Duodenal mucosa (tissue), 2 donors: Measurements from ENCODE around the gene CTTNBP2NL.
A peak's percentile ranks its signal among the peaks of the same experiment; 100 is the strongest.

Experiments
- H3K27ac ChIP-seq: one replicate; pipeline ENCODE4 v1.7.0; 2013; ENCODE audit warnings: low read depth, low read length
- H3K27me3 ChIP-seq, 2 donors: one replicate each; pipeline ENCODE4 v1.7.0; 2013; ENCODE audit warnings: low read length in 2 of 2, control low read depth in 1 of 2; ENCODE audit not compliant: insufficient read depth in 2 of 2, control insufficient read depth in 1 of 2
- H3K36me3 ChIP-seq, 2 donors: one replicate each; pipeline ENCODE4 v1.7.0; 2013; ENCODE audit warnings: low read length in 2 of 2, control low read depth in 1 of 2; ENCODE audit not compliant: insufficient read depth in 2 of 2, control insufficient read depth in 1 of 2
- H3K4me1 ChIP-seq, 2 donors: one replicate each; pipeline ENCODE4 v1.7.0; 2013; ENCODE audit warnings: low read length in 2 of 2, control low read depth in 1 of 2; ENCODE audit not compliant: insufficient read depth in 2 of 2, control insufficient read depth in 1 of 2
- H3K4me3 ChIP-seq, 2 donors: one replicate each; pipeline ENCODE4 v1.7.0; 2013; ENCODE audit warnings: low read length in 2 of 2, low read depth in 1 of 2
- H3K9ac ChIP-seq, 2 donors: one replicate each; pipeline ENCODE4 v1.7.0; 2013; ENCODE audit warnings: low read length in 2 of 2, low read depth in 1 of 2
- H3K9me3 ChIP-seq, 2 donors: one replicate each; pipeline ENCODE4 v1.7.0; 2013; ENCODE audit warnings: low read length in 2 of 2, control low read depth in 1 of 2; ENCODE audit not compliant: control insufficient read depth in 1 of 2

The CTTNBP2NL gene

GRCh38 chr1:112502826-112503225, 106.8 kb downstream of the CTTNBP2NL start:
- peak overlapping the region in 1 of 2 donors; percentile 69 for H3K4me3 ChIP-seq
- H3K27me3 ChIP-seq, result peaks cover 17 to 52% of the 10 kb centered on the region in 2 donors
- peaks cover 2 to 12% of the 10 kb centered on the region in 2 donors for H3K4me1 ChIP-seq
- H3K36me3 ChIP-seq, result no peaks in the 10 kb centered on the region
- H3K27ac ChIP-seq, result no peak overlapping the region
- H3K9ac ChIP-seq, result no peak overlapping the region
- no peaks in the 10 kb centered on the region for H3K9me3 ChIP-seq

GRCh38 chr1:112504001-112504660, 108.1 kb downstream of the CTTNBP2NL start:
- Histone ChIP-seq H3K36me3 (no peaks in the 10 kb centered on the region), H3K9me3 (no peaks in the 10 kb centered on the region), H3K9ac (no peak overlapping the region), H3K4me3 (no peak overlapping the region), H3K4me1 (peaks cover 9 to 19% of the 10 kb centered on the region in 2 donors), H3K27ac (no peak overlapping the region), H3K27me3 (peaks cover 29 to 62% of the 10 kb centered on the region in 2 donors)

- no peak overlapping the region for H3K9ac ChIP-seq
- H3K9me3 ChIP-seq, result no peaks in the 10 kb centered on the region
- H3K36me3 ChIP-seq, result no peaks in the 10 kb centered on the region
- peaks cover 33 to 68% of the 10 kb centered on the region in 2 donors for H3K27me3 ChIP-seq
- peaks cover 9 to 19% of the 10 kb centered on the region in 2 donors for H3K4me1 ChIP-seq
- no peak overlapping the region for H3K4me3 ChIP-seq
- H3K27ac ChIP-seq, result no peak overlapping the region
Observed at GRCh38 chr1:112504661-112505399, 108.8 kb downstream of the CTTNBP2NL start.

GRCh38 chr1:112505400-112505785, 109.4 kb downstream of the CTTNBP2NL start:
- H3K9ac ChIP-seq, result no peak overlapping the region
- H3K4me1 ChIP-seq, result peaks cover 9 to 19% of the 10 kb centered on the region in 2 donors
- H3K36me3 ChIP-seq, result no peaks in the 10 kb centered on the region
- no peak overlapping the region for H3K27ac ChIP-seq
- H3K9me3 ChIP-seq, result no peaks in the 10 kb centered on the region
- H3K4me3 ChIP-seq, result no peak overlapping the region
- H3K27me3 ChIP-seq, result peaks cover 36 to 71% of the 10 kb centered on the region in 2 donors

GRCh38 chr1:112505878-112506277, 109.9 kb downstream of the CTTNBP2NL start:
- no peak overlapping the region for H3K9ac ChIP-seq
- H3K4me1 ChIP-seq, result peaks cover 9 to 19% of the 10 kb centered on the region in 2 donors
- no peak overlapping the region for H3K27ac ChIP-seq
- H3K36me3 ChIP-seq, result no peaks in the 10 kb centered on the region
- H3K27me3 ChIP-seq, result peaks cover 36 to 69% of the 10 kb centered on the region in 2 donors
- H3K9me3 ChIP-seq, result no peaks in the 10 kb centered on the region
- no peak overlapping the region for H3K4me3 ChIP-seq

GRCh38 chr1:112506306-112506705, 110.3 kb downstream of the CTTNBP2NL start:
- no peak overlapping the region for H3K9ac ChIP-seq
- no peaks in the 10 kb centered on the region for H3K9me3 ChIP-seq
- no peak overlapping the region for H3K27ac ChIP-seq
- peaks cover 36 to 65% of the 10 kb centered on the region in 2 donors for H3K27me3 ChIP-seq
- no peaks in the 10 kb centered on the region for H3K36me3 ChIP-seq
- H3K4me3 ChIP-seq, result no peak overlapping the region
- peaks cover 9 to 19% of the 10 kb centered on the region in 2 donors for H3K4me1 ChIP-seq

- Histone ChIP-seq H3K27ac (no peak overlapping the region), H3K36me3 (no peaks in the 10 kb centered on the region), H3K9me3 (no peaks in the 10 kb centered on the region), H3K4me1 (peaks cover 9 to 15% of the 10 kb centered on the region in 2 donors), H3K9ac (no peak overlapping the region), H3K27me3 (peaks cover 32 to 62% of the 10 kb centered on the region in 2 donors), H3K4me3 (no peak overlapping the region)
Observed at GRCh38 chr1:112506731-112507130, 110.7 kb downstream of the CTTNBP2NL start.

- no peaks in the 10 kb centered on the region for H3K9me3 ChIP-seq
- no peaks in the 10 kb centered on the region for H3K36me3 ChIP-seq
- peak overlapping the region in 1 of 2 donors; percentile 48 for H3K4me3 ChIP-seq
- no peak overlapping the region for H3K27ac ChIP-seq
- no peak overlapping the region for H3K9ac ChIP-seq
- peaks cover 31 to 59% of the 10 kb centered on the region in 2 donors for H3K27me3 ChIP-seq
- peaks cover 9 to 14% of the 10 kb centered on the region in 2 donors for H3K4me1 ChIP-seq
Observed at GRCh38 chr1:112507336-112507735, 111.3 kb downstream of the CTTNBP2NL start.

- H3K27me3 ChIP-seq, result peaks cover 26 to 54% of the 10 kb centered on the region in 2 donors
- H3K36me3 ChIP-seq, result no peaks in the 10 kb centered on the region
- H3K4me1 ChIP-seq, result peaks cover 9 to 14% of the 10 kb centered on the region in 2 donors
- peak overlapping the region; percentile 48 to 84 for H3K4me3 ChIP-seq
- H3K9ac ChIP-seq, result peak overlapping the region; percentile 5 to 43
- H3K9me3 ChIP-seq, result no peaks in the 10 kb centered on the region
- no peak overlapping the region for H3K27ac ChIP-seq
Observed at GRCh38 chr1:112507921-112508277, 111.9 kb downstream of the CTTNBP2NL start.

- H3K4me1 ChIP-seq, result peaks cover 9 to 10% of the 10 kb centered on the region in 2 donors
- no peaks in the 10 kb centered on the region for H3K36me3 ChIP-seq
- H3K9ac ChIP-seq, result peak within 1 kb of the TSS; percentile 5 to 43
- H3K27me3 ChIP-seq, result peaks cover 22 to 49% of the 10 kb centered on the region in 2 donors
- H3K9me3 ChIP-seq, result no peaks in the 10 kb centered on the region
- H3K4me3 ChIP-seq, result peak within 1 kb of the TSS; percentile 48 to 84
- no peak within 1 kb of the TSS for H3K27ac ChIP-seq
Observed at GRCh38 chr1:112508278-112509004, 112.4 kb downstream of the CTTNBP2NL start, which contains the start of gene WNT2B. TSS of gene WNT2B (plus strand) at chr1:112508965. CDS start at chr1:112509263, 298 bp downstream.
